Mammary epithelial cell (primary cell): ENCODE measurements around the gene C3orf70.

Source experiments
- EZH2 ChIP-seq: IDR thresholded peaks from 2 replicates; pipeline ENCODE4 v1.6.1; 2012; ENCODE audit warnings: low read length, inconsistent platforms, borderline replicate concordance
- TF ChIP-seq, protein P1 (sequence below), 2 donors: IDR thresholded peaks in 1 of 2; conservative IDR thresholded peaks in 1 of 2; 2 replicates each; pipeline ENCODE4 v1.5.1; 2011 to 2012; ENCODE audit warnings: inconsistent platforms in 2 of 2, low read length in 2 of 2, mild to moderate bottlenecking in 2 of 2, control low read depth in 1 of 2, low read depth in 1 of 2; ENCODE audit not compliant: insufficient read depth in 1 of 2; ENCODE audit errors: extremely low read depth in 1 of 2

DNA sequence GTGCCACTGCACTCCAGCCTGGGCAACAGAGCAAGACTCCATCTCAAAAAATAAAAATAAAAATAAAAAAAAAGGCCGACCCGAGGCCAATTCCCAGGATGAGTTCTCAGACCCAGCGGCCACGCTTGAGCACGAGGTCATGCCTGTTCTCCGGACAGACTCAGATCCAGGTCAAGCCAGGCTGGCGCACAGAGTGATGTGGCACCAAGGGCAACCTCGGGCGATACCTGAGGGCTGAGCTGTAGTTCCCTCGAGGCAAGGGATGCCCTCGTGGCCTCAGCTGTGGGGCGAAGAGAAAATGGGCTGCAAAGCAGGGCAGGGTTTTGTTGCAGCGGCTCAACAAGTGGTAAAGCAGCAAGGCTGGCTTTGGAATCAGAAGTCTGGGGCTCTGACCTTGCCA, 77.3 kb downstream of the C3orf70 start:
- TF ChIP-seq, protein P1, sequence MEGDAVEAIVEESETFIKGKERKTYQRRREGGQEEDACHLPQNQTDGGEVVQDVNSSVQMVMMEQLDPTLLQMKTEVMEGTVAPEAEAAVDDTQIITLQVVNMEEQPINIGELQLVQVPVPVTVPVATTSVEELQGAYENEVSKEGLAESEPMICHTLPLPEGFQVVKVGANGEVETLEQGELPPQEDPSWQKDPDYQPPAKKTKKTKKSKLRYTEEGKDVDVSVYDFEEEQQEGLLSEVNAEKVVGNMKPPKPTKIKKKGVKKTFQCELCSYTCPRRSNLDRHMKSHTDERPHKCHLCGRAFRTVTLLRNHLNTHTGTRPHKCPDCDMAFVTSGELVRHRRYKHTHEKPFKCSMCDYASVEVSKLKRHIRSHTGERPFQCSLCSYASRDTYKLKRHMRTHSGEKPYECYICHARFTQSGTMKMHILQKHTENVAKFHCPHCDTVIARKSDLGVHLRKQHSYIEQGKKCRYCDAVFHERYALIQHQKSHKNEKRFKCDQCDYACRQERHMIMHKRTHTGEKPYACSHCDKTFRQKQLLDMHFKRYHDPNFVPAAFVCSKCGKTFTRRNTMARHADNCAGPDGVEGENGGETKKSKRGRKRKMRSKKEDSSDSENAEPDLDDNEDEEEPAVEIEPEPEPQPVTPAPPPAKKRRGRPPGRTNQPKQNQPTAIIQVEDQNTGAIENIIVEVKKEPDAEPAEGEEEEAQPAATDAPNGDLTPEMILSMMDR (conservative IDR thresholded peaks at IDR 0.05 in 1 of 2, IDR thresholded peaks at IDR 0.05 in 1 of 2; ENCODE audit: extremely low read depth in 1 of 2, insufficient read depth in 1 of 2, low read depth in 1 of 2, low read length in 2 of 2), result no peak
- no peak for TF ChIP-seq EZH2
